ENCODE data around the gene ZFP57. TPM values are rescaled to one million over a fixed set of nuclear protein-coding genes. Genes with fewer than 3 reads are reported as not detected.

ZFP57 gene
- total and polyA plus RNA-seq, 2 of the 13 experiments (the other 11 are each of a cell fraction or from before 2014, with no cell fraction given), result not detected

DNA sequence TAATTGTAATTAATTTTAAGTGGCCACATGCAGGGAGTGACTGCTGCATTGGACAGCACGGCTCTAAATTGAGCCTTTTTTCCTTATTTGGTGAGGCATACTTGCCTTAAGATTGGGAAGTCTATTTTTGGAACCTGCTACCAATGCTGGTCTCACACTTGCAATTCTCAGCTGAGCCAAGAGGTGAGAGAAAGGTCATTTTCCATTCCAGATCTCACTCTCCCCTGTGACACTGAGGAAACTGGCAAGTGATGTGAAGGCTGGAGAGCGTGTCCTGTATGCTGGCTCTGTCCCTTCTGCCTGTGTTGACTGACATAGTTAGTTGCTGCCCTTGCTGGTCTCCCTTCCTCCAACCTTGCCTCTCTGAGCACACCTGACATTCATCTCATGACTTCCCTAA, 24.8 kb downstream of the ZFP57 start (continued):
- TF ChIP-seq, protein P1, sequence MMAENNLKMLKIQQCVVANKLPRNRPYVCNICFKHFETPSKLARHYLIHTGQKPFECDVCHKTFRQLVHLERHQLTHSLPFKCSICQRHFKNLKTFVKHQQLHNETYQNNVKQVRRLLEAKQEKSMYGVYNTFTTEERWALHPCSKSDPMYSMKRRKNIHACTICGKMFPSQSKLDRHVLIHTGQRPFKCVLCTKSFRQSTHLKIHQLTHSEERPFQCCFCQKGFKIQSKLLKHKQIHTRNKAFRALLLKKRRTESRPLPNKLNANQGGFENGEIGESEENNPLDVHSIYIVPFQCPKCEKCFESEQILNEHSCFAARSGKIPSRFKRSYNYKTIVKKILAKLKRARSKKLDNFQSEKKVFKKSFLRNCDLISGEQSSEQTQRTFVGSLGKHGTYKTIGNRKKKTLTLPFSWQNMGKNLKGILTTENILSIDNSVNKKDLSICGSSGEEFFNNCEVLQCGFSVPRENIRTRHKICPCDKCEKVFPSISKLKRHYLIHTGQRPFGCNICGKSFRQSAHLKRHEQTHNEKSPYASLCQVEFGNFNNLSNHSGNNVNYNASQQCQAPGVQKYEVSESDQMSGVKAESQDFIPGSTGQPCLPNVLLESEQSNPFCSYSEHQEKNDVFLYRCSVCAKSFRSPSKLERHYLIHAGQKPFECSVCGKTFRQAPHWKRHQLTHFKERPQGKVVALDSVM (CRISPR knock-in tag; IDR thresholded peaks at IDR 0.05), result no peak
- TF ChIP-seq TEAD3 (CRISPR knock-in tag; optimal IDR thresholded peaks at IDR 0.05; ENCODE audit: borderline replicate concordance), result no peak
- no peak for TF ChIP-seq ZNF562 (CRISPR knock-in tag; IDR thresholded peaks at IDR 0.05; ENCODE audit: borderline replicate concordance)
- no peak for TF ChIP-seq GZF1 (CRISPR knock-in tag; IDR thresholded peaks at IDR 0.05)
- TF ChIP-seq, protein P2, sequence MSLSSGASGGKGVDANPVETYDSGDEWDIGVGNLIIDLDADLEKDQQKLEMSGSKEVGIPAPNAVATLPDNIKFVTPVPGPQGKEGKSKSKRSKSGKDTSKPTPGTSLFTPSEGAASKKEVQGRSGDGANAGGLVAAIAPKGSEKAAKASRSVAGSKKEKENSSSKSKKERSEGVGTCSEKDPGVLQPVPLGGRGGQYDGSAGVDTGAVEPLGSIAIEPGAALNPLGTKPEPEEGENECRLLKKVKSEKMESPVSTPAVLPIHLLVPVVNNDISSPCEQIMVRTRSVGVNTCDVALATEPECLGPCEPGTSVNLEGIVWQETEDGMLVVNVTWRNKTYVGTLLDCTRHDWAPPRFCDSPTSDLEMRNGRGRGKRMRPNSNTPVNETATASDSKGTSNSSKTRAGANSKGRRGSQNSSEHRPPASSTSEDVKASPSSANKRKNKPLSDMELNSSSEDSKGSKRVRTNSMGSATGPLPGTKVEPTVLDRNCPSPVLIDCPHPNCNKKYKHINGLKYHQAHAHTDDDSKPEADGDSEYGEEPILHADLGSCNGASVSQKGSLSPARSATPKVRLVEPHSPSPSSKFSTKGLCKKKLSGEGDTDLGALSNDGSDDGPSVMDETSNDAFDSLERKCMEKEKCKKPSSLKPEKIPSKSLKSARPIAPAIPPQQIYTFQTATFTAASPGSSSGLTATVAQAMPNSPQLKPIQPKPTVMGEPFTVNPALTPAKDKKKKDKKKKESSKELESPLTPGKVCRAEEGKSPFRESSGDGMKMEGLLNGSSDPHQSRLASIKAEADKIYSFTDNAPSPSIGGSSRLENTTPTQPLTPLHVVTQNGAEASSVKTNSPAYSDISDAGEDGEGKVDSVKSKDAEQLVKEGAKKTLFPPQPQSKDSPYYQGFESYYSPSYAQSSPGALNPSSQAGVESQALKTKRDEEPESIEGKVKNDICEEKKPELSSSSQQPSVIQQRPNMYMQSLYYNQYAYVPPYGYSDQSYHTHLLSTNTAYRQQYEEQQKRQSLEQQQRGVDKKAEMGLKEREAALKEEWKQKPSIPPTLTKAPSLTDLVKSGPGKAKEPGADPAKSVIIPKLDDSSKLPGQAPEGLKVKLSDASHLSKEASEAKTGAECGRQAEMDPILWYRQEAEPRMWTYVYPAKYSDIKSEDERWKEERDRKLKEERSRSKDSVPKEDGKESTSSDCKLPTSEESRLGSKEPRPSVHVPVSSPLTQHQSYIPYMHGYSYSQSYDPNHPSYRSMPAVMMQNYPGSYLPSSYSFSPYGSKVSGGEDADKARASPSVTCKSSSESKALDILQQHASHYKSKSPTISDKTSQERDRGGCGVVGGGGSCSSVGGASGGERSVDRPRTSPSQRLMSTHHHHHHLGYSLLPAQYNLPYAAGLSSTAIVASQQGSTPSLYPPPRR (CRISPR knock-in tag; IDR thresholded peaks at IDR 0.05; ENCODE audit: borderline replicate concordance), result no peak
- no peak for TF ChIP-seq MATR3 (CRISPR knock-in tag; IDR thresholded peaks at IDR 0.05)
- no peak for TF ChIP-seq CHD4 (IDR thresholded peaks at IDR 0.05; ENCODE audit: borderline replicate concordance, low read length)
- TF ChIP-seq ZNF83 (CRISPR knock-in tag; IDR thresholded peaks at IDR 0.05; ENCODE audit: borderline replicate concordance), result no peak
- no peak for TF ChIP-seq ZNF550 (CRISPR knock-in tag; IDR thresholded peaks at IDR 0.05; ENCODE audit: borderline replicate concordance)
